Stimulated activated CD4-positive, alpha-beta T cell treated with anti-CD3 and anti-CD28 coated beads, TNF-alpha, amount 100 ng/mL, for 4 hours (primary cell): Measurements from ENCODE around the gene SCO1.

ENCODE experiments used
- DNase-seq, 3 experiments: peaks; one replicate each; pipeline ENCODE4 v3.0.0-alpha.2; 2020; ENCODE audit warnings: low read depth in 3 of 3

Gene SCO1

GRCh38 chr17:10653987-10654386, 43.3 kb downstream of the SCO1 start:
- no peak for DNase-seq

- DNase-seq, result no peak
These were observed 44.2 kb downstream of the SCO1 start for GRCh38 chr17:10652984-10653659.

- no peak for DNase-seq
These were observed 45.4 kb downstream of the SCO1 start for GRCh38 chr17:10651927-10652326.

- DNase-seq, result no peak
These were observed 47.7 kb downstream of the SCO1 start for GRCh38 chr17:10649602-10650001.

- DNase-seq, result no peak
These were observed 48.4 kb downstream of the SCO1 start for GRCh38 chr17:10648956-10649355.

GRCh38 chr17:10648381-10648780, 49.0 kb downstream of the SCO1 start:
- no peak for DNase-seq

GRCh38 chr17:10646392-10646990, 50.8 kb downstream of the SCO1 start:
- DNase-seq, result peak; percentile 43 to 61 (median 55)

GRCh38 chr17:10640475-10640874, 56.9 kb downstream of the SCO1 start:
- no peak for DNase-seq

GRCh38 chr17:10638151-10638550, 59.2 kb downstream of the SCO1 start:
- no peak for DNase-seq

- no peak for DNase-seq
These were observed 62.0 kb downstream of the SCO1 start for GRCh38 chr17:10635290-10635689.

GRCh38 chr17:10633738-10634379, 63.5 kb downstream of the SCO1 start:
- DNase-seq, result no peak

GRCh38 chr17:10631701-10632100, 65.6 kb downstream of the SCO1 start:
- DNase-seq, result no peak

- DNase-seq, result no peak
These were observed 66.2 kb downstream of the SCO1 start for GRCh38 chr17:10631048-10631700.

- no peak for DNase-seq
These were observed 67.6 kb downstream of the SCO1 start for GRCh38 chr17:10629706-10630105.

- DNase-seq, result no peak
These were observed 68.6 kb downstream of the SCO1 start for GRCh38 chr17:10628756-10629155.

- DNase-seq, result no peak
These were observed 70.9 kb downstream of the SCO1 start for GRCh38 chr17:10626390-10626789.

GRCh38 chr17:10624969-10625368, 72.4 kb downstream of the SCO1 start:
- no peak for DNase-seq

- no peak for DNase-seq
These were observed 73.5 kb downstream of the SCO1 start for GRCh38 chr17:10623737-10624338.

GRCh38 chr17:10622617-10623485, 74.5 kb downstream of the SCO1 start:
- DNase-seq, result no peak
